NCI-H1694 (cell line): ENCODE data around the gene RPS3.

Experiments used
- DNase-seq: peaks from one replicate; lab custom pipeline; 2025; lab: John Stamatoyannopoulos, UW

The RPS3 gene

DNA sequence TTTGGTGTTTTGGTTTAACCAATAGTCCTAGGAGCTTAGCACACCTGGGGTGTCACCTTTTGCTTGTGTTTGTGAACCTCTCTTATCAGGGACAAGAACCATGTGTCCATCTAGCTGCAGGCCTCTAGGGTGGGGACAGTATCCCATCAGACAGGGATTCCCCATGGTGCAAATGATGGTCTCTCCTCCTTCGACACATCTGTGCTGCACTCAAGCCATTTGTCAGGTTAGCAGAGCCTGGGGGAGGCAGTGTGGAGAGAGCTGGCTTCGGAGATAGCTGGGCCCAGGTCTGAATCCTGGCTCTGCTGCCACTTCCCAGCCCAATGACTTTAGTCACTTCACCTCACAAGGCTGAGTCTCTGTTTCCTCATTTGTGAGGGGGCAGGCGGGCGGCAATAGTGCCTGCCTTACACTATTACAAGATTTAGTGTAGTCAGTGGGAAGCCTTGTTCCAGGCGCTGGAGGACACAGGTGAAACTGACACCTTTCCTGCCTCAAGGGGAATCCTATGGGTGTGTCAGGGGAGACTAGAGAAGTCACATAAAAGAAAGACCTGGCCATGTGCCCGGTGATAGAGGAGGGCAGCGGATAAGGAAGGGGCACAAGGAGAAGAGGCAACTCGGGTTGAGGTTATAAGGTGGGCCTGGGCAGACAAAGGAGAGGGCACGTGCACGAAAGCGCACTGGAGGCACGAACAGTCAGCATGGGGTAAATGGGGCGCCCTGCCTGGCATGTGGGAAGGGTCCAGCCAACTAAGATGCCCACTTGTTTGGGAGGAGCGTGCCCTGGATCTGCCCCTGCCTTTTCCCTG lies 21.1 kb downstream of the RPS3 start:
- no peak for DNase-seq

- no peak for DNase-seq
These were observed 21.8 kb downstream of the RPS3 start for GRCh38 chr11:75421035-75421602.

DNA sequence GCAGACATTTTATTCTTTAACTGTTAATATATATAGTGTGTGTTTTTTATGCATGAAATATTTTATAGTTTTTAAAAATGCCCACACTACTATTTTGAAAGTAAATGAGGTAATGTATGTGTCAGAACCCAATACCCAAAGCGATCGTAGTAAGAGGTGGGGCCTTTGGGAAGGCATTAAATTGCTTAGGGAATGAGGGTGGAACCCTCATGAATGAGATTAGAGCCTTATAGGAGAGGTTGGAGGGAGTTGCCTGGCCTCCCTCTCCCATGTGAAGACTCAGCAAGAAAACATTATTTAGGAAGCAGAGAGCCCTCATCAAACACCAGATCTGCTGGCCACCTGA lies 22.6 kb downstream of the RPS3 start:
- no peak for DNase-seq

DNA sequence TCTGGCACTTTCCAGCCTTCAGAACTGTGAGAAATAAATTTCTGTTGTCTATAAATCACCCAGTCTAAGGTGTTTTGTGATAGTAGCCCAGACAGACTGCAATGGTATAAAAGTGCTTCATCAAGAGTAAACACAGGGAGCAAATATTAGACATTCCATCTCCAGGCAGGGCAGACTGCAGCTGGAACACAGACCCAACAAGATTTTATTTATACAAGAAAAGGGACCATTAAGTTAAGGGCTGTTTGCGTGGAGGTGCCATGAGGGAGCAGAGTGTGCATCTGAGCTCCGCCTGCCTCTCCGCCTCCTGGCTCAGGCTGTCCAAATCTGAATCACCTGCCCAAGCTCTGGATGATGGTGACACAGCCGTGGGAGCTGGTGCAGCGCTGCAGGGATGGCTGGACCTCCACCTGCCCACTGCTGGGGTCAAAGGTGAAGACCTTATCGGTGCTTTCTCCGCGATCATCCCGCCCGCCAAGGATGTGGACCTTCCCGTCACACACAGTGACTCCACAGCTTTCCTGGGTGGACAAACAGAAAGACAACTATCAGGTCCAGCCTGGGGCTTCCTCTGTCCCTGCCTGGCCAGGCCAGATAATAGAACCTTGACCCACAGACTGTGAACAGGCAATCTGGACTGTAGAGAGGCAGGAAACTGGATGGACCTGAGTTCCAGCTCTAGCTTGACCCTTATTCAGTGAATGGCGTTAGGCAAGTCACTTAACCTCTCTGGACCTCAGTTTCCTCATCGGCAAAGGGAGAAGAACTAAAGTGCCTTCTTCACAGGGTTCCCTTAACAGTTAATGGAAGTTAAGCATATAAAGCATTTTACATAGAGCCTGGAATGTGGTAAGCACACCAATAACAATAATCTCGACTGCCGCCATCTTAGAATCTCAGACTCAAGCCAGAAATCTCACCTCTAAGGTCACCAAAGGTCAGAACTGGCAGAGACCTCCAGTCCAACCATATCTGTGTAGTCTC lies 23.2 kb downstream of the RPS3 start:
- no peak for DNase-seq

- no peak for DNase-seq
These were observed 24.4 kb downstream of the RPS3 start for GRCh38 chr11:75423721-75424120.

- no peak for DNase-seq
These were observed 25.1 kb downstream of the RPS3 start for GRCh38 chr11:75424396-75424795.

DNA sequence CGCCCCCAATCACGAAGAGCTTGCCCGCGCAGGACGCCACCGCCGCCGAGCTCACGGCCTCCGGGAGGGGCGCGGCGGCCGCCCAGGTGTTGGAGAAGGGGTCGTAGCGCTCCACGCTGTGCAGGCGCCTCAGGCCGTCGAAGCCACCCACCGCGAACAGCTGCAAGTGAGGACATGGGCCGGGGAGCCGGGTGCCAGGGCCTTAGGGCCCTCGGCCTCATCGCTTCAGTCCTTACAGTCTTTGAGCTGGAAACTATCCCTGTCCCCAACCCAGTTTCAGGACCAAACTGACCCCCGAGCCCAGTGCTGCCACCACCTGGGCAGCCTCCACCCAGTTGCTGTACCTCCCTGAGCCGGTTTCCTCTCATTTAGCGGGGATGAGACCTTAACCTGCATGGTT lies 26.1 kb downstream of the RPS3 start:
- no peak for DNase-seq

GRCh38 chr11:75426720-75427086 lies 27.4 kb downstream of the RPS3 start:
- DNase-seq = no peak

DNA sequence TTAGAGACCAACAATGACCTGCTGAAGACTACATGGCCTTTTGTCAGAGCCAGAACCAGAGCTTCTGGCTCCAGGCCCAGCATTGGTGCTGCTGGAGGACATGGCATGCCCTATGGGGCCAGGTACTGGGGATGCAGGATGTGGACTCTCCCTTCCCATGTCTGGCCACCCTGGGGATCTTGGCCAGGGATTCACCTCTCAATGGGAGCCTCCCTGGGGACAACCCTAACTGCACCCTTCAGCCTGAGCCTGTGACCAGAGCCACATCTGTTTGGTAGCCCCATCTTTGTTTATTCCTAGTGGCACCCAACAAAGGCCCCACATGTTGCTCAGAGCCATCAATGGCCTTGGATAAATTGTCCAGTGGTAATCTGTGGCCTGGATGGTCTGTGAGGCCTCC lies 27.9 kb downstream of the RPS3 start:
- DNase-seq = no peak

GRCh38 chr11:75428281-75428724 lies 29.0 kb downstream of the RPS3 start:
- no peak for DNase-seq

GRCh38 chr11:75428989-75429640 lies 29.8 kb downstream of the RPS3 start:
- DNase-seq = no peak

DNA sequence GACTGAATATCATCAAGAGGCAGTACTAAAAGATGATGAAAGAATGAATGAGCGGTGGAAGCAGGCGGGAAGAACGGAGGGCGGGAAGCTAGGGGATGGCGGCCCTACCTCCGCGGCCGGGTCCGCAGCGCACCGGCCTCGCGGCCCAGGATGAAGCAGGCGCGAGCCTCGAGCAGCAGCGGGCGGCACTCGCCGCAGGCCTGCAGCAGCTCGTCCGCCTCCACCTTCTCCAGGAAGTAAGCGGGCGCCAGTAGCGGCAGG lies 30.3 kb downstream of the RPS3 start:
- no peak for DNase-seq

- DNase-seq = no peak
These were observed 30.8 kb downstream of the RPS3 start for GRCh38 chr11:75429902-75430713.

GRCh38 chr11:75430714-75431532 lies 31.6 kb downstream of the RPS3 start:
- DNase-seq = no peak

GRCh38 chr11:75431533-75432525 lies 32.5 kb downstream of the RPS3 start:
- DNase-seq = no peak

- no peak for DNase-seq
These were observed 33.6 kb downstream of the RPS3 start, which contains the start of gene KLHL35 for GRCh38 chr11:75432911-75433321. Gene KLHL35, minus strand, starts transcription at chr11:75433203. Its CDS starts 2,574 bp downstream, at chr11:75430629.

DNA sequence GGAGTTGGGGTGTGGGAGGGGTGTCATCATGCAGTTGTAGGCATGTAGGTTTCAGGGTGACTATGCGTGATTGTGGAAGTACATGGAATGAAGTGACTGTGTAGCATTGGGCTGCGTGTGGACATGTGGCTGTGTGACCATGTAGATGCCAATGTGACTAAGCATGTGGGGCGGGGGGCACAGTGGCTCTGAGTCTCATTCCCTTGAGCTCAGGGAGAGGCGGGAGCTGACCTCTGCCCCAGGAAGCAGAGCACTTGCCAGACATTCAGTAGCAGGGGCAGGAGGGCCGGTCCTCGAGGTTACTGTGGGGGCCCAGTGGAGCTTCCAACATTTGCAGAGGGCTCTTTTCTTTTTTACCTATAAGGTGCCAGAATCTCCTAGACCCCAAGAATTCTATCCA lies 34.1 kb downstream of the RPS3 start:
- DNase-seq = no peak

DNA sequence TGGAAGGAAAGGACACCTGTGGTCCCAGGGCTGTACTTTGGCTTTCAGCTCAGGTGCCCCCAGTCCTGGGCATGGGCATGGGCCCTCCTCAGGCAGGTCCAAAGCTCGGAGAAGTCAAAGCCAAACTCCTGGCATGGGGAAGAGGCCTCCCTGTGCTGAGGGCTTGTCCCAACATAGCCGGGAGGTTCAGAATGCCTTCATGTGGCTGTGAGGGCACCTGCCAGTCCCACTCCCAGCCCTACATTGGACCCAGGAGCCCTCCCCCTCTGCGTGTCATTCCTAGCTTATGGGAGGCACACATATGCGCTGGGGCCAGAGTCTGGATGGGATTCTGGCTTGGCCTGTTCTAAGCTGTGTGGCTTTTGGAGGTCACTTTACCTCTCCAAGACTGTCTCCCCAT lies 34.7 kb downstream of the RPS3 start:
- no peak for DNase-seq

GRCh38 chr11:75434886-75435570 lies 35.7 kb downstream of the RPS3 start:
- no peak for DNase-seq
